GM21447 (cell line): Measurements from ENCODE around the gene FBXO5.
"Not testable (repeated sequence)": the region's sequence is repeated elsewhere in the genome, so short reads cannot be mapped to it uniquely, and the experiment has no call there.

ENCODE experiments used
- ATAC-seq: cut with Tn5 transposase; IDR thresholded peaks from one replicate; pipeline ENCODE4 v1.9.1; 2021; ENCODE audit not compliant: unreplicated experiment

FBXO5 gene, protein sequence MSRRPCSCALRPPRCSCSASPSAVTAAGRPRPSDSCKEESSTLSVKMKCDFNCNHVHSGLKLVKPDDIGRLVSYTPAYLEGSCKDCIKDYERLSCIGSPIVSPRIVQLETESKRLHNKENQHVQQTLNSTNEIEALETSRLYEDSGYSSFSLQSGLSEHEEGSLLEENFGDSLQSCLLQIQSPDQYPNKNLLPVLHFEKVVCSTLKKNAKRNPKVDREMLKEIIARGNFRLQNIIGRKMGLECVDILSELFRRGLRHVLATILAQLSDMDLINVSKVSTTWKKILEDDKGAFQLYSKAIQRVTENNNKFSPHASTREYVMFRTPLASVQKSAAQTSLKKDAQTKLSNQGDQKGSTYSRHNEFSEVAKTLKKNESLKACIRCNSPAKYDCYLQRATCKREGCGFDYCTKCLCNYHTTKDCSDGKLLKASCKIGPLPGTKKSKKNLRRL

DNA sequence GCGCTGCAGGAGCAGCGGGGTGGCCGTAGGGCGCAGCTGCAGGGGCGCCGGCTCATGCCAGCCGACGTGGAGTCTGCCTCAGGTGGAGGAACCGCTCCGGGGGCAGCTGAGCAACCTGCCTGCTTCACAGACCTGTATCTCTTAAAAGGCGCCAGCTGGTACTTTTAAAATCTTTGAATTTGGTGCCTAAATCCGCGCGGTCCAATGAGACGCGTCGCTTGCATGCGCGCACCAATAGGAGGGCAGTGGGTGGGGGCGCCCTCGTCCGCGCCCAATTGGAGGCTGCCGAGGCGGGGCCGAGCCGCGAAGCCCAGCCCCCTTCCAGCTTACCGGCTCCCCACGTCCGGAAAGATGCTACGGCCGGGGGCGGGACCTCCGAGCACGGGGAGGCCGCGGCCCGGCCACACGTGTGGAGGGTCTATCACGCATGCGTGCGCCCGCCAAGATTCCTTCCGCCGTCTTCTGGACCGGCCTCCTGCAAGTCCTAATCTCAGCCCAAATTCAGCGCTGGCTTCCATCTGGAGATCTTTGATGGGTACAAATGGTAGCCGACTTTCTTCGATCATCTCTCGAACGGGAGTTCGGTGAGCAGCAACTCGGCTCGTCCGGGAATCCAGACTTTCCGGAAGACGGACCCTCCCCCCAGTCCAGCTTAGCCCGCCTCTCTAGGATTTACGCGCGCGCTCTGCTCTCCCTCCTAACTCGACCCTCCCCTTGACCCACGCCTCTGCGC is at the start of gene FBXO5:
TSS of gene FBXO5 (minus strand) at position 138 of the 733 bp plus-strand sequence. CDS start at position 56, 82 bp downstream.
- ATAC-seq, result peak; percentile 73

DNA sequence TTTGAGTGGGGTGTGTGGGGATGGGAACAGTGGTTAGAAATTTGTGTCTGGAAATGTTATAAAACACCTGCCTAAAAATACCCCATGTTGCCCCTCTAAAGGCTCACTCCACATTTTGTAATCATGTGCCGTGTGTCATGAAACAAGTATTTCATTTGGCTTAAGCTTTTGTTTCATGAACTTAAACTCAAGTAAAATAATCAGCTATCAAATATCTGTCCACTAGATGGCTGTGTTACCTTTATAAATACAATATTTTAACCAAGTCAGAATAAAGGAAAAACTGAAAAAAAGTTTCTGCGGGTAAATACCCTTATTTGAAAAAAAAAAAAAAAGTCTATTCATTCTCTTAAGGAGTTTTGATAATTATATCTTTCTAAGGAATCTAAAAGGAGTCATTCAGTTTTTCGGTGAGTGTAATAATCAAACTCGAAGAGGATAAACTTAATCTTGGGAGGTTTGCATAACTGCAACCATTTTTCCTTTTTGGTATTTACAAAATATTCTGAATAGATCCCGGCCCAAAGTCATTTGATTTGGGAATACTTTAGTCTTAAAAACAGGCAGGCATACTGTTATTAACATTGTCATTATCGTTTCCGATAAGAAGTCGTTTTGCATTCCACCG is 49.5 kb upstream of the FBXO5 start:
- no peak for ATAC-seq

DNA sequence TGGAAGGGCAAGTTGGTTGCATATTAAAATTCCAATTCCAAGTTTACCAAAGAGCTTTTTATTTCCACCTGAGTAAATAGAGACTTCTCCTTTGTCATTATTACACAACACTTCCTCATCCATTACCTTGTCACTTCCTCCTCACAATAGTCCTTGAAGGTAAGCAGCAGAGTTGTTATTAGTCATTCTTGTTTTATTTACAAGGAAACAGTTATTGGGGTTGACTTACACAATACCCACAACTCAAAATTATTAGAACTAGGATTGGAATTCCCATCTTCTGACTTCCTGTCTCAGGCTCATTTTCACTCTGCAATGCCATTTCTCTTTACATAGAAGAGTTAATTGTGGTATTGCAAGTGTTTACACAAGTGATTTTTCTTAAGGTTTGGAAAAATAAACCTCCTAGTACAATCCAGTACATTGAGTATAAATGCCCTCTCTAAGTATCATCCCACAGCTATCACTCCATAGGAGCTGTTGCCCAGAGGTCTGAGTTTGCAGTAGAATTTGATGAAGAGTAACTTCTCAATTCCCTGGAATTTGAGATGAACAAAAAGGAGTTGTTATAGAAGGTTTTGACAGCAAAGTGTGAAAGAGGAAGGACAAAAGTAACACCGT is 48.6 kb upstream of the FBXO5 start:
- no peak for ATAC-seq

DNA sequence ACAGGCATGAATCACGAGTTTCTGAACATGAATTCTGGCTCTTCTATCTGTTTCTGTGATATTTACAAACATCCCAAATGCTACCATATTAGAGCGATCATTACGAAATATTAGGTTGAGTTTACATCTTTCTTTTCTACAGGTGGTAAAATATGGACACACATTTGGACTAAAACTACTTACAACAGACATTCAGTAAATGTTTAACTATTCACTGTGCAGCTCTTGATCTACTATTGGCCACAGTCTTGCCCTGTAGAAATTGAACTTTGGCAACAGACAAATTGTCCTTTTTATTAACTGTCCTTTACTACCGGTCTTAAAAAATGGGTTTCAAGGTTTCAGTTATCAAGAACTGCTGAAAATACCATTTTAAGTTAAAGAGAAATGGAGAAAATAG is 46.1 kb upstream of the FBXO5 start:
- ATAC-seq, result no peak

DNA sequence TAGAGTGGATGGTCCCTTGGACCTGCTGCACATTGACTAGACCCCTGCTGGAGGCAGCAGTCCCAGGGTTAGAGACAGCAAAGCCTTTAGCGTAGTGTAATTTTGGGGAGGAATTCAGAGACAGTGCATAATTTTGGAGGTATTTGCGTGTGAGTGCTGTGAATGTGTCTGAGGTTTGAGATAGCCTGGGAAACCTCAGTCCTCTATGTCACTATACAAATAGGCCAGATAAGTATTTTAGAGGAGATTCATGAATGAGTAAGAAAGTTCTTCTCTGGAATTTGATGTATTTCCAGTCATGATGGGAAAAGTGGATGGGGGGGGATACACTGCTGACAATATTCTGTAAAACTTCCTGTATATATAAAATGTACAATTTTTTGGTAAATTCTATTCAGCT is 45.4 kb upstream of the FBXO5 start:
- no peak for ATAC-seq

DNA sequence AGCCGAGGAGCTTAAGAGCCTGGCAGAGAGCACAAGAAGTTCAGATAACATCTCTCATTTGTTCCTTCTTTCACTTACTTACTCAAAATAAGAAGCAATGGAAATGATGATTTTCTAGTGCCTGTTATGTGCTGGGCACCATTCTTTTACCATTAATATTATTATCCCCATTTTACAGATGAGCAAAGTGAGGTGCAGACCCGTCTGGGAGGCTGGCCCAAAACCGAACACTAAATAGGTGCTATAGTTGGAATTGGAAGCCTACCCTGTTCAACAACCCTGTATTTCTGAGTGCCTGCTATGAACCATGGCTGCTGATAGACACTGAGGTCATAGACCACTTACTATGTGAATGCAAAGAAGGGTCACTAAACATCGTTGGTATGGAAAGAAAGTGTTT is 44.6 kb upstream of the FBXO5 start:
- no peak for ATAC-seq

DNA sequence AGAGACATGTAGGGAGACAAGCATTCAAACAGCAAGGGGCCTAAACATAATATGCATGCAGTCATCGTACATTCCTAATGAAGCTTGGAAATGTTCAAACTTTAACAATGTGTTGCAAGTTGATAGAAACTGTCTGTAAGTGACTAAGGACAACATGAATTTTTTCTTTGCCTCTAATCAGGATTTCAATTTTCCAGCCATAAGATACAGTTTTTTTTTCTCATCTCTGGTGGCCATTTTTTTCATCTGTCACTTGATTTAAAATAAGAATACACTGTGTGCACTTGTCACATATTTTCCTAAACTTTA is 41.8 kb upstream of the FBXO5 start:
- ATAC-seq, result no peak

DNA sequence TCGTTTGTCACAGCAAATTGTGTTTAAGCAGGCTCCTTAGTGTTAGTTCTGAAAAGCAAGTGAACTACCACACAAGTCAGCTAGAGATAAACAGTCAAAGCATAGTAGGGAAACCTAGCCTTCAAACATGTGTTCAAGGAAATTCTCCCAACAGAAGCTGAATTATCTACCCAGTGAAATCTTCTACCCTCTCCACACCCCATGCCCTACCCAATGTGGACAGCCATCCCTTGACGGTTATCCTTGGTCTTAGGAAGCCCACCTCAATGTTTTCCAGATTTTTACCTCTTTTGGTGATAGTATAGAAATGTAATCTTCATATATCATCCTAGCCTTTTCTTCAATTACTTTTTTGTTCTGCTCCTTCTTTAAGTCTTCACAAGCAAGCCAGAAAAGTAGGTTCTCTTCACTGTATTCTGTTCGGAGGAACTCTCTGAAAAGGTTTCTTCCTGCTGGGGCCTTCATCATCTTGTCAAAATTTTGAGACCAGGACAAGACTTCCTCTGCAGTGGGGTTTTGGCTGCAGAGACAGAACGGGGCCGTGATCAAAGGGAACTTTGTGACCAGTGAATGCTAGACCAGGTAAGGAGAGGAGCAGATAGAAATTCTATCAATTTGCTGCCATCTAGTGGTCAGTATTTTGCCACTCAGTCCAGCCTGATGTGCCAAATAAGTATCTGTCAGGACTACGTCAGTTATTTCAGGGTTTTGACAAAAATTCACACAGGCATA is 41.3 kb upstream of the FBXO5 start:
- peak; percentile 100 for ATAC-seq

DNA sequence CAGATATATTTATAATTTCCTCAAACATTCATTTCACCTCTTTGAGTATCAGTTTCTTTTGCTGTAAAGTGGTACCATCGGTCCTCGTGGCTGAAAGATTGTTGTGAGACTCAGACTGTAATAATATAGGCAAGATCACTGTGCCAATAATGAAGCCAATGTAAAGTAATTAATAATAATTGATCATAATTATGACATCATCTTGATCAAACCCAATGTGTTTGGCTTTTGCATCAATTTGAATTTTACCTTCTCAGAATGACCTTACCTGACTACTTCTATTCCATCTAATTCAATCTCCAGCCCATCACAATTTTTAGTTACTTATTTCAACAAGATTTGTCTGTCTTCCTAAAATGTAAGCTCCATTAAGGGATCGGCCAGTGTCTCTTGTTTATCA is 35.5 kb upstream of the FBXO5 start:
- ATAC-seq, result no peak

DNA sequence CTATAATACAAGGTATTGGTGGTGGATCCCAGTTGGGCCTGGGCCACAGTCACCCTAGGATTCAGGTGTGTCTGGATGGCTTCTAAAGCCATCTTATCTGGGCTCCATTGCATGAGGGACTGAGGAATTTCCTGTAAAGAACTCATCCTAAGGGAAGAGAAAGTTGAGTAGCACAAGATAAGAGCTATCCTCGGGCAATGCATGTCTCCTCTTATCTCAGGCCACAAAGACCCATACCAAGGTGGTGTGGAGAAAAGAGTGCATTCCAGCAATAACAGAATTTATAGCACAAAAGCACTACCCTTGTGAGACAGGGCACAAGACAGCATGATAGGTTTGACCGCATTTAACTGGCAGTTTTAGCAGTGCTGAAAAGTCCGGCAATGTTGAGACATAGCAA is 34.0 kb upstream of the FBXO5 start:
- no peak for ATAC-seq

DNA sequence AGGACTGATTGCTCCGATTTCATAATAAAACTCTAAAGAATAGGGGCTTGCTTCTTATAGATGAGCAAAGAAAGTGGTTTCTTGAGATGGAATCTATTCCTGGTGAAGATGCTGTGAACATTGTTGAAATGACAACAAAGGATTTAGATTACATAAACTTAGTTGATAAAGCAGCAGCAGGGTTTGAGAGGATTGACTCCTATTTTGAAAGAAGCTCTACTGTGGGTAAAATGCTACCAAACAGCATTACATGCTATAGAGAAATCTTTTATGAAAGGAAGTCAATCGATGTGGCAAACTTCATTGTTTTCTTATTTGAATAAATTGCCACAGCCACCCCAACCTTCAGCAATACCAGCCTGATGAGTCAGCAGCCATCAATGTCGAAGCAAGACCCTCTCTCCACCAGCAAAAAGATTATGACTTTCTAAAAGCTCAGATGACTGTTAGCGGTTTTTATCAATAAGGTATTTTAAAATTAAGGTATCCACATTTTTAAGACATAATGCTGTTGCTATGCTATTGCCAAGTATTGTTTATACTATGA is 32.3 kb upstream of the FBXO5 start:
- ATAC-seq, result no peak

DNA sequence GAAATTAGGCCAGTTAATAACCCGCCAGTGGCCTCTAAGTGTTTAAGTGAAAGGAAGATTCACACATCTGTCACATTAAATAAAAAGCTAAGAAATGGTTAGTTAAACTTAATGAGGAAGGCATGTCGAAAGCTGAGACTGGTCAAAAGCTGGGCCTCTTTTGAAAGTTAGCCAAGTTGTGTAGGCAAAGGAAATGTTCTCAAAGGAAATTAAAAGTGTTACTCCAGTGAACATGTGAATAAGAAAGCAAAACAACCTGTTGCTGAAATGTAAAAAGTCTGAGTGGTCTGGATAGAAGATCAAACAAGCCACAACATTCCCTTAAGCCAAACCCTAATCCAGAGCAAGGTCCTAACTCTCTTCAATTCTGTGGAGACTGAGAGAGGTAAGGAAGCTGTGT is 30.6 kb upstream of the FBXO5 start:
- ATAC-seq, result no peak

DNA sequence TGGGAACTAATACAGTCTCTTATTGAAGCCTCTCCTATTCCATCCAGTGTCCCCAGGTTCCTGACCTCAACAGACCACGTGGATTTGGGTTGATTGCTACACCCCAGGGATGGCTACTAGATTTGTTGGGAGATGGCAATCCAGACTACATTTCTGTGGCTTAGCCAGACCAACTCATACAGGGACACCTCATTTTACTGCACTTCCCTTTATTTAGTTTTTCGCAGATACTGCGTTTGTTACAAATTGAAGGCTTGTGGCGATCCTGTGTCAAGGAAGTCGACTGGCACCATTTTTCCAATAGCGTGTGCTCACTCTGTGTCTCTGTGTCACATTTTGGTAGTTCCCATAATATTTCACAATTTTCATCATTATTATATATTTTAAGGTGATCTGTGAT is 30.0 kb upstream of the FBXO5 start:
- ATAC-seq, result no peak

DNA sequence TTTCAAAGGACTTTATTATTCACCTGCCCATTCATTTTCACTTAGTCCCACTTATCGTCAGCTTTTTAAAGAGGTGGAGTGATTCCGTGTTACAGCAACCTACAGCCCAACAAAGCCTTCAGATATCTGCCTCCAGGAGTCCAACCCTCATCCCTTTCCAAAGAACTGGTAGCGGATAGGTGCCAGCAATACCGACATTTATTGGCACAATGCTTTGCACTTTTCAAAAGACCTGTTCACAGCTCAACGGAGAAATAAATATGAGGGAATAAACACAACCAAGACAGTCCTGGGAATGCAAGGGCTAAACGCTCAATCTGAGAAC is 20.5 kb upstream of the FBXO5 start:
- ATAC-seq, result peak; percentile 5

DNA sequence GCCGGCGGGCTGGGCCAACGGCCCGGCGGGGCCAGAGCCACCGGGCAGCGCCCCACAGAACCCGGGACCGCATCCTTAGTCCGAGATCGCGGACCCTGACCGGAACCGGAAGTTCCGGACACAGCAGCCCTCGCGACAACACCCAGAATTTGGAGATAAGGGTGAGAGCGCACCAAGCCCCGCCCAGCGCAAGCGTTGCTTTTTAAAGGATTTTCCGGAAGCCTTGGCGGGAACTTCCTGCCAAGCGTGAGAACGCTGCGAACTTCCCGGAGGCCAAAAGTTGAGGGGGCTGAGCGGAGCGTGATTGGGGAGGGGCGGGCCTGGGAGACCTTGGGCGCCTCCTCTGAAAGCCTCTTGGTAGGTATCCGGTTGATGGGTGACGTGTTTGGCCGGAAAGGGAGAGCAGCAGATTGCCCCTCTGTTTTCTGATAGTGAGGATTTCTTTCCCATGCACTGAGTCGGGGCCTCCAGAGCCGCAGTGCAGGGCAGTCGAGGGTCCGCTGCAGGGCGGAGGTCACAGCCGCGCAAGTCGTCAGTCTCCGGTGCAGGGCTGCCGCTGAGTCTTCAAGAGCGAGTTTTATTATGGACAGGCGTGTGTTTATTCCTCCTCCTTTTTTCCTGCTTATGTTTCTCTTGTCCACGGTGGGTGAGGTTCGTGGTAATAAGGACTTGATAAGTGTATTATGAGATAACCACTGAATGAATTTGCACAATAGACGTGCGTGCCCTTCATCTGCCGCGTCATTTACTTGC is 19.9 kb upstream of the FBXO5 start, which contains the start of gene MTRF1L:
TSS of gene MTRF1L (minus strand) at position 97 of the 753 bp plus-strand sequence. CDS start at position 73, 24 bp downstream.
- ATAC-seq, result peak; percentile 91

DNA sequence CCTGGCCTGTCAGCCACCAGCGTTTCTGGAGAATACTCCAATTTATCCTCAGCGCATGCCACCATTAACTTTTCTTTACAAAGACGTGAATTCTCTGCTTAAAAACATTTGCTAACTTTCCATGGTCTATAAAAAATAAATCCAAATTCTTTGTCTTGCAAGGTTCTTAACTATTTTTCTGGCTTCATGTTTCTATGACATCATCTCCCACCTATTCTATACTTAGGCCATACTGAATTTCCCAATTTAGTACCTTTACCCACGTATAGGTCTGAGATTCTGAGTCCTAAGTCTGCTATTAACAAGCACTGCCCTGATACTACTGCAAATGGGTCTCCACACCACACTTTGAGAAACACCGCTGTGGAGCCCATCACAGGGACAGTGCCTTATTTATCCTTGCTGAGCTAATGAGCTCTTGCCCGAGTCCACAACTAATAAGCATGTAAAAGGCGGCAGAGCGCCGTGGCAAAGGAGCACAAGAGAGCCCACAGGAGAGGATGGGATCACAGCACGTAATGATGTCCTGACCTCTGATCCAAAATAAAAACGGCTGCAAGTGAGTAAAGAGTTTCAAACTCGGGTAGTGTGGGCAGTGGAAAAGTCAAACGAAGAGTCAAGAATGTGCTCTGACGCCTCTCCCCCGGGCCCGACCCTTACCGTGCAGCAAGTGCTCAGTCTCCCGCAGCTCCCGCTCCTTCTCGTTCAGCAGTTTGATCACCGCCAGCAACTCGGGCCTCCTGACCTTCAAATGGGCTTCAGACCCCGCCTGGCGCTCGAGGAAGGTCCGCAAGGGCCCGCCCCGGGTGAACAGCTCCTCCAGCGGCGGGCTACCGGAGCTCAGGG is 19.1 kb upstream of the FBXO5 start:
- ATAC-seq, result peak; percentile 25

DNA sequence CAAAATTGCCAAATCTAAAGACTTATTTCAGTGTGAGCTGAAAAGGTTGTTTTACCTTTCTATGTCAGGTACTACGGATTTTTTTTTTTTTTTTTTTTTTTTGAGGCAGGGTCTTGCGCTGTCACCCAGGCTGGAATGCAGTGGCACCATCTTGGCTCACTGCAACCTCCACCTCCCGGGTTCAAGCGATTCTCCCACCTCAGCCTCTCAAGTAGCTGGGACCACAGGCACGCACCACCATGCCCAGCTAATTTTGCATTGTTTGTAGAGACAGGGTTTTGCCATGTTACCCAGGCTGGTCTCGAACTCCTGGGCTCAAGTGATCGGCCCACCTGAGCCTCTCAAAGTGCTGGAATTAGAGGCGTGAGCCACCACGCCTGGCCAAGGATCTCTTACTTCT is 17.9 kb upstream of the FBXO5 start:
- not testable (repeated sequence) for ATAC-seq

DNA sequence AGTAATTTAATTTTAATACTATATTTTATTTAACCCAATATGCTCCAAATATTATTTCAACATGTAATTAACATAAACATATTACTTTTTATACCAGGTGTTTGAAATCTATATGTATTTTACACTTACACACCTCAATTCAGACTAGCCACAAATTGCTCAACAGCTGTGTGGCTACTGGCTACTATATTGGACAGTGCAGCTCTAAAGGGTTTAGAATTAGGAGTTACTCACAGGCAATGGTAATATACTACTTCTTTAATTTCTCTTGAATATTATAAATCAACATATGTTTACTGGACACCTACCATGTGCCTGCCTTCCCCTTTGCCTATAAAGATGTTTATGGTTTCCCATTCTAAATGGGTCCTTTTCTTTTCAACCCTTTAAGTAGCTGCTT is 17.4 kb upstream of the FBXO5 start:
- ATAC-seq, result no peak

DNA sequence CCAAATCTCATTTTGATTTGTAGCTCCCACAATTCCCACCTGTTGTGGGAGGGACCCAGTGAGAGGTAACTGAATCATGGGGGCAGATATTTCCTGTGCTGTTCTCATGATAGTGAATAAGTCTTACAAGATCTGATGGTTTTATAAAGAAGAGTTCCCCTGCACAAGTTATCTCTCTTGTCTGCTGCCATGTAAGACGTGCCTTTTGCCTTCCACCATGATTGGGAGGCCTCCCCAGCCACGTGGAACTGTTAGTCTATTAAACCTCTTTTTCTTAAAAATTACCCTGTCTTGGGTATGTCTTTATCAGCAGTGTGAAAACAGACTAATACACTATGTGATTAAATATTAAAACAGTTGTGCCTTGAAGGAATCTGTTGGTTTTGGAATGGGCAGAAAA is 16.7 kb upstream of the FBXO5 start:
- not testable (repeated sequence) for ATAC-seq
